ENCODE measurements around the gene VPS39.

VPS39 gene

DNA sequence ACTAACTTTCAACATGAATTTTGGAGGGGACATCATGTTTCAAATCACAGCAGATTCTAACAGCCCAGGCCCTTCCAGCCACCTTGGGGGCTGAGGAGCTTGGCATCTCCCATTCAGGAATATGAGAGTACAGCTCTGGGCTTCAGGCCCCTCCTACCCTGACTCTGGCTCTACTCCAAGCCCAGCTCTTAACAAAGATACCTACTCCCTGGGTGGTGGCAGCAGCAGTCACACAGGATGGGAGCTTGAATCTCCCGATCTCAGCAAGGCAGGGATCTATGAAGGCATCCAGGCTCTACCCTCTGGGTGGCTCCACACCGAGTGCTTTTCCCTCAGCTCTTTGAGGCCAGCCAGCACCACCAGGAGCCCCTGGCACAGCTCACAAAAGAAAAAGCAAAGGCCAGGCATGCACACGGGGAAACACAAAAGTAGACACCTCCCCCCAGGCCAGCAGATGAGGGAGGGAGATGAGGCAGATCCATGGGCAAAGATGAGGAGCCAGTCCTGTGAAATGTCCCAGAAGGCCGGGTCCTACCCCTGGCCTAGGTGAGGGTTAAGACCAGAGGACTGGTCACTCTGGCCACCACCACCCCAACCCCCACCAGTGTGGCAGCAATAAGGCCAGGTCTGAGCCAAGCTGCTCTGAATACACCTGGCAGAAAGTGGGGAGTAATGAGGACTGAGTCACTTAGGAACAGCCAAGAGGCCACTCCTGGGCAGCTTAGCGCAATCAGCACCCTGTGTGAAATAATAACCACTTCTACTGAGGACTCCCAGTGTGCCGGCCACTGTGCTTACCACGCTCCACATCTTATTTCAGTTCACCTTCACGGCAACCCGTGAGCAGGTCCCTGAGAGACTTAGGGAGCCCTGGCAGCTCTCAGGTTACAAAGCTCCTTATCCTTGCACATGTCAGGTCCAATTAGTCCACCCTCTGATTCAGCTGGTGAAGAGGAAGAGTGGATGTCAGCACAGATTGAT, 76.0 kb downstream of the VPS39 start:
- no peak for DNase-seq (ENCODE audit: low spot score)

DNA sequence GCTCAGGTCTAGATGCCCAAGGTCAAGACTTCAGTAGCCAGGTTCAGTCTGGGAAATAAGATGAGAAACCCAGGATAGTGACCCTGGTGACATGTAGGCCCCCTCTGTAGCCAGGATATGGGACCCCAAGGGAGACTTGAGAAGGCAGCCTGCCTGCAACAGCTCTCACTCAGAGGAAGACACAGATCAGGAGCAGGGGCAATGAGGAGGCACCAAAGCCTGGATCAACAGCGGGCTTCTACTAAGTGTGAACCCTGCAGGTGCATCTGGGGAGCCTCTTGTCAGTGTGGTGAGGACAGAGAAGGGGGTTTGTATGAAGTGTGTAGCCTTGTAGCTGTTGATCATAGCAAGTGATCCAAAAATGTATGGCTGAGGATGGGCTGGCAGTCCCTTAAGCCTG, 77.1 kb downstream of the VPS39 start:
- no peak for DNase-seq (ENCODE audit: low spot score)

DNA sequence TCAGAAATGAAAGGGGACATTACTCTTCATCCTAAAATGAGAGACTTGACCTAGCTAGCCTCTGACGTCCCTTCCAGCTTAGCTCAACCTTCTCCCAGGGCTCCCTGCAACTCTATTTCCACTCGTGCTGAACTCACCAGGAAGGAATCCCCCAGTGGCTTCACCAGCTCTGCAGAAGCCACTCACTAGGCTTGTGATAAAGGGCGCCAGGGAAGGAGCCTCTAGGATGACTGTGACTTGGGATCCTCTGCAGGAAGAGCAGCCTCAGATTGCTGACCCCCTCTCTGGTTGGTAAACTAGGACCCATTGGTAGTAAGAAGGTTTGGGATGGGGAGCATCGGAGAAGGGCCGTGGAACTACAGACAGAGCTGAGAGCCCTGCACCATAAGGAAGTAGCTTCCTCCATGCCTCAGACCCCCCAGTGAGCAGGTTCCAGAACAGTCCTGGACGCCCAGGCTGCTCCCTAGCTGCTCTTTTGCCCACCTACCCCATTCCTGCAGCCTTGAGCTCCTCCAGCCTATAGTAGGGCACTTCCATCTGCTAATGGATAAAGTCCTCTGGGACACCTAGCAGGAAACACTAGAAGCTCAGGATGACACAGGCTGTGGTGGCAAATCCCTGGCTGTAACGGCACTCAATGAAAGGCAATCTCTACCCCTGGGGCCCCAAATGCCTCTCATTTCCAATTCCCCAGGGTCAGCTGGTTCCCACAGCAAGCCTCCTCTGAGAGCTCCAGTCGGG, 77.7 kb downstream of the VPS39 start:
- DNase-seq (ENCODE audit: low spot score): no peak

DNA sequence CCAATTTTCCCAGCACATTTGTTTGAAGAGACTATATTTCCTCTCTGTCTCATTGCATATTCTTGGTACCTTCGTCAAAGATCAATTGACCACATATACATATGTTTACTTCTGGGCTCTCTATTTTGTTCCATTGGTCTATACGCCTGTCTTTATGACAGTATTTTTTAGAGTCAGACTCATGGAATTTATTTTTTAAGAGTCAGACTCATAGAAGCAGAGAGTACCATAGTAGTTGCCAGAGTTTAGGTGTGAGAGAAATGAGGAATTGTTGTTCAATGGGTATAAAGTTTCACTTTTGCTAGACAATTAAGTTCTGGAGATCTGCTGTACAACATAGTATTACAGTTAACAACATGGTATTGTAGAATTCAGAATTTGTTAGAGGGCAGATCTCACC, 78.7 kb downstream of the VPS39 start:
- DNase-seq (ENCODE audit: low spot score): no peak

DNA sequence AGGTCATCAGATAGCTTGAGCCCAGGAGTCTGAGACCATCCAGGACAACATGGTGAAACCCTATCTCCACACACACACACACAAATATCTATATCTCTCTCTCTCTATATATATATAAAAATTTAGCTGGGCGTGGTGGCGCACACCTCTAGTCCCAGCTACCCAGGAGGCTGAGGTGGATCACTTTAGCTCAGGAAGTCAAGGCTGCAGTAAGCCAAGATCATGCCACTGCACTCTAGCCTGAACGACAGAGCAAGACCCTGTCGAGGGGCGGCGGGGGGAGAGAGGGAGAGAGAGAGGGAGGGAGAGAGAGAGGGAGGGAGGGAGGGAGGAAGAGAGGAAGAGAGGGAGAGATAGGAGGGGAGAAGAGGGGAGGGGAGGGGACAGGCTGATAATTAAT, 79.6 kb downstream of the VPS39 start:
- no peak for DNase-seq (ENCODE audit: low spot score)

DNA sequence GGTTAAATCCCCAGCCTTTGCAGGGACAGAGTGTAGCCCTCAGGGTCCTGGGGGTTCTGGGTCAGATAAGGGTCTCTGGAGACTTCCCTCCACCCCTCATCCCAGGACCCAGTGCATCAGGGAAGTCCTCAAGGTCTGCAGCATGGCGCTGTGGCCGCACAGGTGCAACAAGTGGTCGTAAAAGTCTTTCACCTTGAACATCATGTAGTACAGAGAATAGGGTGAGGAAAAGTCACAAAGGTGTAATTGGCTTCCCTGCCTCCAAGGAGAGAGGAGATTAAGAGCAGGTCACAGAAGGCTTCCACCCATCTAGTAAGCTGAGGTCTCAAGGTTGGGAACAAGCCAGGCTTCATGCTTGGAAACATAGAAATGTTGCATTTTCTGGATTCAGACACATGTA, 84.6 kb downstream of the VPS39 start:
- DNase-seq (ENCODE audit: low spot score): no peak

DNA sequence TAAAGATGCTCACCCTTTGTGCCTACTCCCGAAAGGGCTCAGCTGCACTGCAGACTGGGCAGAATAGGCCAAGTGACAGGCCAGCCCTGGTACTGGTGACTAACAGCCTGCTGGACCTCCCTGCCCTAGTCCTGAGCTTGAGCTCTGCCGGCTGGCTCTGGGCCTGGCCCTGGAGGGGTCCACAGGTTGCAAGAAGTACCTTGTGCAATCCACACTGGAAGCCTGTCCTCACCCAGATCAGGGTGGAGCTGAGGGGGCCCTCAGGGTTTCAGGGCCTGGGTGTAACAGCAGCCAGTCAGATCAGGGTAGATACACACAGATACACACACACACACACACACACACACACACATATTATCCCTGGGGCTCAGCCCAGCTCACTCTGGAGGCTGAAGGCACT, 86.4 kb downstream of the VPS39 start:
- no peak for DNase-seq (ENCODE audit: low spot score)

DNA sequence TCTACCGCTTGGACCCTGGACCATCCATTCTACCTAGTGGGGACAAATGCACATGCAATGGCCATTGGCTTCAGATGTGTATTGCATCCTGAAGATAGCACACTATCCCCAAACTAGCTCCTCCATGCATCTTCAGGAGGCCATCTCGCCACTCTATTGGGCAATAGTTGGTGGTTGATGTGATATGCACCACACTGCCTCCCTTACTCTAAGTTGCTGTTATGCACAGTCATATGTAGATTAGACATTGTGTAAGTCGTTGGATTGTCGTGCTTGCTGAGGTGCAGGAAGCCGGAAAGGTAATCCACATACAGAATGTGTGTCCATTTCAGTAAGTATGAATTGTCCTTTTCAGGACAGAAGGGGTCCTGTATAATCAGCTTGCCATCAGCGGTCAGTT, 87.1 kb downstream of the VPS39 start:
- DNase-seq (ENCODE audit: low spot score): no peak

DNA sequence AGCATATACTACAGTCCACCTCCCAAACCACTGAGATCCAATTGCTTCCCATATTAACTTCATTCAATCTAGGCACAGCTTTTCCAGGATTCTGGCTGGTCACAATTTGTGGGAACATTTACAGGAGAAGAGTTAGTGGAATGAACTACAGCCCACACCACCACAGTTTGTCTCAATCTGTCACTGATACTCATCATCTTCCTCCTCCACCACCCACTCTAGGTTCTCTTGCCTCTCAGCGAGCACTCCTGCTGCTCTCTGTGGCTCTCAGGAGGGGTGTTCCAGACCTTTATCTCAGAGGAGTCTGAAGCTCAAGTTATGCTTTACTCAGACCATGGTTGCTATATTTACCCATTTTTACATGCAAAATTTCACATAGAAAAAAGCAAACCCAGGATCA, 87.8 kb downstream of the VPS39 start:
- no peak for DNase-seq (ENCODE audit: low spot score)

DNA sequence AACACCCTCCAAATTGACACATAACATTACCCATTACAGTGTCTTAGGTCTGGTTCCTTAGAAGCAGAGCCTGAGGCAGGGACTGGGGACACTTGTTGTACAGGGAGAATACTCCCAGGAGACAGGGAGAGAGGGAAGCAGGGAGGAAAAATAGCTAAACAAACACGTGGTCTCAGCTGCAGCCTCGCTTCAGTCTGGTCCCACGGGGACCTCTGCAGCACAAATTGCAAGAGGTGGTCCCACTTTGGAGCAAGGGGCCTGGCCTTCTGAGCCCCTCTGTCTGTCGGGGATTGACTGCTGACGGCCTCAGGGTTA, 88.7 kb downstream of the VPS39 start:
- DNase-seq (ENCODE audit: low spot score): no peak

DNA sequence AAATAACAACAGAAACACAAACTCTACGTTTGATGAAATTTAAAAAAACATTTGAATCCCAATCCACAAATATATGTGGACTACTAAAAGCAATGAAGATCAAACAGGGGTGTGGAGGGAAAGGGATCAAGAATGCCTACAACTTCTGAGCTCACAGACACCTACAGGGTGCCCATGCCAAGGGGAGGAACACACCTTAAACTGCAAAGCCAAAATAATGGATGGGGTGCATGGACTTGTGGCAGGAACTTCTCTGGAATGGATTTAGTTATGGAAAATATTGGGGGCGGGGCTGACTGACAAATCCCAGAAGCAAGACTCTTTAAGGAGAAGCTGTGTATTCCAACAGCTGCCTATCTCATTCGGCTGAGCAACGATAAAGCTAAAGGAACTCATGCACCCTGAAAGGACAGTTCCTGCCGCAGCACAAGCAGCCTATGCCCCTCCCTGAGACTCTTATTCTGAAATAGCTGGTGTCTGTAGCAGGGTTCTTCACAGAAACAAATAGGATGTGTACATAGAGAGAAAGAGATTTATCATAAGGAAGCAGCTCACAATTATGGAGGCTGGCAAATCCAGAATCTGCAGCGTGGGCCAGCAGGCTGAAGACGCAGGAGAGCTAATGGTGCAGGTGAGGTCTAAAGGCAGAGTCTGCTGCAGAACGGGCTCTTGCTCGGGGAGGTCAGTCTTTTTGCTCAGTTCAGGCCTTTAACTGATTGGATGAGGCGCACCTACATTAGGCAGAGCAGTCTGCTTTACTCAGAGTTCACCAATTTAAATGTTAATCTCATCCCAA, 89.3 kb downstream of the VPS39 start:
- DNase-seq (ENCODE audit: low spot score): no peak

DNA sequence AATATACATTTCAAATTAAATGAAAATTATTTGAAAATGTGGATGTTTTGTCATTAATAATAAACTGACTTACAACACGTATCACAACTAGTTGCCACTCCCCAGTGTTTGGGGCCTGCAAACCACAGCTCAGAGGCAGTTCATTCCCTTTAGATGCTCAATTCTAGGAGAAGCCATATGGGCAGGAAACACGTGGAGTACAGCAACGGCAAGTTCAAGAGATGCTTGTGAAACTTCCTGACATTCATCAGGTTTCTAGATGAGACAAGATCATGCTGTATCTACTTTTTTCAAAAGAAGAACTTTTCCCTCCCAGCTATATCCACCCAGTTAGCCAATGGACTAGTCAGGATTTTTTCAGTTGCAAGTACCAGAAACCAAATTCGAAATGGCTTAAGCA, 96.2 kb downstream of the VPS39 start:
- DNase-seq (ENCODE audit: low spot score): no peak

DNA sequence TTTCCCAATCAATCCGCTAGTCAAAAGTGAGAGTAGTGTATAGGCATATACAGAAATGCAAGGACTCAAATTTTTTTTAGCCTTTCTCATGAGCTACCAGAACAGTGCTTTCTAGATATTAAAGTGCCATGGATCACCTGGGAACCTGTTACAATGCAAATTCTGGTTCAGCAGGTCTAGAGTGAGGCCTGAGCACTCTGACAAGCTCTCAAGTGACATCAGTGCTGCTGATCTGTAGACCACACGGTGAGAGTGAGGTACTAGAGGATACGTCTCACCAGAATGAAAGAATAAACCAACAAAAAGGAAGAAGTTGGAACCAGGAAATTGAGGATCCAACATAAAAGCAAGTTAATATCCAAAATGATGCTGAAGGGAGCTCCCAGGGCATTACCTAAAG, 97.7 kb downstream of the VPS39 start:
- no peak for DNase-seq (ENCODE audit: low spot score)

DNA sequence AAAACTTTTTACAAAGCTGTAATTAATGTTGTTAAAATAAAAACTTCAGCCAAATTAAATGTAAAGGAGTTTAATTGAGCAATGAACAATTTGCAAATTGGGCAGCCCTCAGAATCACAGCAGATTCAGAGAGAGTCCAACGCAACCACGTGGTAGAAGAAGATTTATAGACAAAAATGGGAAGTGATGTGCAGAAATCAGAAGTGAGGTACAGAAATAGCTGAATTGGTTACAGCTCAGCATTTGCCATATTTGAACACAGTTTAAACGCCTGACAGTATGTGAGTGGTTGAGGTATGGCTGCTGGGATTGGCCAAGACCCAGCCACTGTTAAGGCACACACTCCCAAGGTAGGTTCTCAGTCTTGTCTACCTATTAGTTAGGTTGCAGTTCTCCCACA, 99.3 kb downstream of the VPS39 start:
- no peak for DNase-seq (ENCODE audit: low spot score)

All from CD4-positive, alpha-beta T cell treated with Interleukin-15 for 4 hours (primary cell).